Transverse colon (tissue), 3 donors: ENCODE results near the gene CRYBA4.

Experiments used
- CTCF ChIP-seq, 5 experiments: fragments of 200-600 bp in 3 of 5; fragments of 450-650 bp in 2 of 5; sonication (generic) in 3 of 5; IDR thresholded peaks; 1 replicate in 2 of 5; 2 replicates in 3 of 5; pipeline ENCODE4 v1.5.1; 2016 to 2017; ENCODE audit warnings: antibody characterized with exemption in 5 of 5, inconsistent platforms in 3 of 5, mild to moderate bottlenecking in 2 of 5, moderate library complexity in 1 of 5
- POLR2A ChIP-seq: fragments of 450-650 bp; IDR thresholded peaks from one replicate; pipeline ENCODE4 v1.6.1; 2016; ENCODE audit warnings: antibody characterized with exemption, mild to moderate bottlenecking, moderate library complexity

DNA sequence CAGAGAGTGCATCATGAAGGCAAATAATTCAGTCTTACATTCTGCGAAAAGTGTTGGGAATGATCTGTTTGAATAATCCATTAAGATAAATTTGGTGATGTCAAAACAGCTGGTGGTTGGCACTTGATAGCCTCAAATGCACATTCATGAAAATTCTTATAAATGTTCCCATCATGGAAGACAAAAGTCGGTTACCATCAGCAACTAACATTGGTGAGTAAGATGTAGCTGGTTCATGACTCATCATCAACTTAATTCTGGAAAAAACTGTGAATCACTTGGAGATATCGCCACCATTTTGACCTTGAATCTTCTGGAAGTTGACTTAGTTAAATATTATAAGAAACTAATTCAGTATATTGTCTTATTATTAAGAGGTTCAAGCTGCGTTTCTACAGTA lies 15.2 kb upstream of the CRYBA4 start:
- TF ChIP-seq CTCF (IDR thresholded peaks at IDR 0.05) = no peak
- TF ChIP-seq POLR2A = no peak
